ENCODE data around the gene CNTN1. TPM values are rescaled to one million over a fixed set of nuclear protein-coding genes. Genes with fewer than 3 reads are reported as not detected.

Gene CNTN1
- total RNA-seq, 6 experiments from 2014 or later, result 0.09 to 0.66 (median 0.26) TPM

- Histone ChIP-seq H3K36me3 (no peaks in the 10 kb centered on the region), H3K4me1 (no peaks in the 10 kb centered on the region), H3K4me3 (no peak overlapping the region), H3K9me3 (no peaks in the 10 kb centered on the region), H3K27me3 (no peaks in the 10 kb centered on the region), H3K27ac (no peak overlapping the region)
- intact Hi-C loops (cut with DNase I), result no loop called here
- TF ChIP-seq POLR2A (IDR thresholded peaks at IDR 0.05) (no peak), CTCF (IDR thresholded peaks at IDR 0.05) (no peak)
- DNase-seq (no peak), ATAC-seq (no peak)
- 60% methylated on average over 1 of the region's 1 CpG for WGBS (ENCODE audit: insufficient coverage, low coverage, low lambda C conversion rate, missing lambda C conversion rate)
These were observed 404.6 kb downstream of the CNTN1 start for GRCh38 chr12:41096797-41097196.

GRCh38 chr12:41100572-41100971 is 408.3 kb downstream of the CNTN1 start:
- no peak overlapping the region for H3K27ac ChIP-seq
- intact Hi-C loops (cut with DNase I), result no loop called here
- ATAC-seq (no peak), DNase-seq (no peak)
- TF ChIP-seq POLR2A (IDR thresholded peaks at IDR 0.05), result no peak
- TF ChIP-seq CTCF (IDR thresholded peaks at IDR 0.05), result no peak
- no peak overlapping the region for H3K4me3 ChIP-seq
- no peaks in the 10 kb centered on the region for H3K36me3 ChIP-seq
- H3K27me3 ChIP-seq, result no peaks in the 10 kb centered on the region
- no peaks in the 10 kb centered on the region for H3K9me3 ChIP-seq
- H3K4me1 ChIP-seq, result no peaks in the 10 kb centered on the region
- 38% methylated on average over 1 of the region's 1 CpG for WGBS (ENCODE audit: insufficient coverage, low coverage, low lambda C conversion rate, missing lambda C conversion rate)

GRCh38 chr12:41101806-41102205 is 409.6 kb downstream of the CNTN1 start:
- Histone ChIP-seq H3K27me3 (no peaks in the 10 kb centered on the region), H3K9me3 (no peaks in the 10 kb centered on the region), H3K4me3 (no peak overlapping the region), H3K36me3 (no peaks in the 10 kb centered on the region), H3K27ac (no peak overlapping the region), H3K4me1 (no peaks in the 10 kb centered on the region)
- ATAC-seq, result no peak
- no peak for DNase-seq
- TF ChIP-seq POLR2A (IDR thresholded peaks at IDR 0.05) (no peak), CTCF (IDR thresholded peaks at IDR 0.05) (no peak)
- intact Hi-C loops (cut with DNase I), result no loop called here

- no peak overlapping the region for H3K27ac ChIP-seq
- H3K9me3 ChIP-seq, result no peaks in the 10 kb centered on the region
- intact Hi-C loops (cut with DNase I), result no loop called here
- H3K36me3 ChIP-seq, result no peaks in the 10 kb centered on the region
- DNase-seq (no peak), ATAC-seq (no peak)
- H3K4me1 ChIP-seq, result no peaks in the 10 kb centered on the region
- no peak overlapping the region for H3K4me3 ChIP-seq
- TF ChIP-seq CTCF (IDR thresholded peaks at IDR 0.05) (no peak), POLR2A (IDR thresholded peaks at IDR 0.05) (no peak)
- 14% methylated on average over 4 of the region's 4 CpGs for WGBS (ENCODE audit: insufficient coverage, low coverage, low lambda C conversion rate, missing lambda C conversion rate)
- no peaks in the 10 kb centered on the region for H3K27me3 ChIP-seq
These were observed 411.4 kb downstream of the CNTN1 start for GRCh38 chr12:41103614-41104013.

- H3K4me3 ChIP-seq, result no peak overlapping the region
- ATAC-seq (no peak), DNase-seq (no peak)
- H3K27me3 ChIP-seq, result no peaks in the 10 kb centered on the region
- no peak overlapping the region for H3K27ac ChIP-seq
- no peaks in the 10 kb centered on the region for H3K4me1 ChIP-seq
- H3K9me3 ChIP-seq, result no peaks in the 10 kb centered on the region
- no peak for TF ChIP-seq CTCF (IDR thresholded peaks at IDR 0.05)
- TF ChIP-seq POLR2A (IDR thresholded peaks at IDR 0.05), result no peak
- H3K36me3 ChIP-seq, result no peaks in the 10 kb centered on the region
- WGBS (ENCODE audit: insufficient coverage, low coverage, low lambda C conversion rate, missing lambda C conversion rate), result 64% methylated on average over 2 of the region's 3 CpGs
- intact Hi-C loops (cut with DNase I), result no loop called here
These were observed 414.1 kb downstream of the CNTN1 start for GRCh38 chr12:41106315-41106714.
